A673 (cell line): ENCODE data around the gene CDK4. TPM values are rescaled to one million over a fixed set of nuclear protein-coding genes. Genes with fewer than 3 reads are reported as not detected.

ENCODE experiments used
- BruUV-seq: library from RNA; stranded (reverse); fragments of 400-500 nt; replicated peaks from 2 replicates; lab custom pipeline; 2021; lab: Mats Ljungman, UMichigan
- CTCF ChIA-PET: fragments of 300-600 bp; sonication (Branson Sonifier 250); formaldehyde crosslinking; loops from one replicate; lab custom pipeline; 2022; ENCODE audit warnings: antibody characterized with exemption; lab: Charles Lee
- POLR2A ChIA-PET: fragments of 300-600 bp; sonication (Branson Sonifier 250); formaldehyde crosslinking; loops from one replicate; lab custom pipeline; 2022; ENCODE audit warnings: antibody characterized with exemption; ENCODE audit not compliant: low non-redundant PET; lab: Charles Lee
- DNase-seq: peaks from one replicate; pipeline ENCODE4 v3.0.0-alpha.2; 2015; ENCODE audit warnings: low spot score
- H3K27ac ChIP-seq: fragments of 200-600 bp; sonication (generic); 2 replicates; pipeline ENCODE4 v1.5.1; 2016; ENCODE audit warnings: mixed run types, low read depth, mild to moderate bottlenecking, mixed read lengths, antibody characterized with exemption, low read length; ENCODE audit not compliant: poor library complexity, severe bottlenecking
- H3K27me3 ChIP-seq: fragments of 200-600 bp; sonication (generic); replicated peaks from 2 replicates; pipeline ENCODE4 v1.6.1; 2017; ENCODE audit warnings: mixed run types, low read depth, mild to moderate bottlenecking, mixed read lengths, antibody characterized with exemption, low read length; ENCODE audit not compliant: insufficient read depth, poor library complexity
- H3K36me3 ChIP-seq: fragments of 200-600 bp; sonication (generic); 2 replicates; pipeline ENCODE4 v1.6.1; 2016; ENCODE audit warnings: mixed run types, mild to moderate bottlenecking, mixed read lengths, antibody characterized with exemption, low read length; ENCODE audit not compliant: insufficient read depth, poor library complexity, severe bottlenecking
- H3K4me1 ChIP-seq: fragments of 200-600 bp; sonication (generic); 2 replicates; pipeline ENCODE4 v1.6.1; 2017; ENCODE audit warnings: mixed run types, mild to moderate bottlenecking, mixed read lengths, antibody characterized with exemption, low read length; ENCODE audit not compliant: insufficient read depth, poor library complexity, severe bottlenecking
- H3K4me3 ChIP-seq: fragments of 200-600 bp; sonication (generic); 2 replicates; pipeline ENCODE4 v1.5.1; 2016; ENCODE audit warnings: low read depth, mixed run types, mild to moderate bottlenecking, mixed read lengths, low read length; ENCODE audit not compliant: poor library complexity, severe bottlenecking
- H3K9me3 ChIP-seq: fragments of 200-600 bp; sonication (generic); 2 replicates; pipeline ENCODE4 v1.6.1; 2016; ENCODE audit warnings: mixed run types, low read depth, mild to moderate bottlenecking, mixed read lengths, antibody characterized with exemption, low read length; ENCODE audit not compliant: poor library complexity, severe bottlenecking
- CTCF ChIP-seq: fragments of 300-800, 200-600 bp; sonication (generic); conservative IDR thresholded peaks from 2 replicates; pipeline ENCODE4 v1.5.1; 2017; ENCODE audit warnings: low read depth, mild to moderate bottlenecking, antibody characterized with exemption, low read length, moderate library complexity, mixed read lengths
- EZH2 ChIP-seq: fragments of 200-600 bp; sonication (generic); IDR thresholded peaks from 2 replicates; pipeline ENCODE4 v1.6.1; 2017; ENCODE audit warnings: borderline replicate concordance, low read depth, mild to moderate bottlenecking, mixed read lengths, antibody characterized with exemption, low read length; ENCODE audit not compliant: poor library complexity, severe bottlenecking
- intact Hi-C: fragments of 100-400 bp; cut with micrococcal nuclease; formaldehyde crosslinking; loops from one replicate; pipeline ENCODE4 v1.10.0; 2022; ENCODE audit not compliant: unreplicated experiment
- total RNA-seq: library from RNA; stranded (reverse); gene quantifications from 2 replicates; pipeline ENCODE4 v1.2.3, GENCODE V29; 2021

CDK4 gene
- total RNA-seq, 1 experiment from 2014 or later, result 247 TPM

GRCh38 chr12:57764662-57765002 lies 12.5 kb upstream of the CDK4 start:
- Histone ChIP-seq H3K9me3 (no peaks in the 10 kb centered on the region), H3K27ac (no peak overlapping the region), H3K27me3 (peaks cover 30% of the 10 kb centered on the region), H3K4me1 (peaks cover 31% of the 10 kb centered on the region), H3K36me3 (peaks cover 6% of the 10 kb centered on the region), H3K4me3 (peak overlapping the region; percentile 40)
- no TSS peak for BruUV-seq
- POLR2A ChIA-PET, result interaction anchor here (0.6 kb wide), 1 partner anchor 23 kb away, joined by 3 read pairs; no protein-coding TSS in a partner anchor
- no peak for TF ChIP-seq CTCF
- TF ChIP-seq EZH2, result no peak
- CTCF ChIA-PET, result no interaction called here
- intact Hi-C loops, result no loop called here
- DNase-seq, result no peak

GRCh38 chr12:57763881-57764661 lies 12.0 kb upstream of the CDK4 start:
- no peak for DNase-seq
- Histone ChIP-seq H3K36me3 (peaks cover 2% of the 10 kb centered on the region), H3K9me3 (no peaks in the 10 kb centered on the region), H3K27ac (no peak overlapping the region), H3K4me3 (no peak overlapping the region), H3K27me3 (peaks cover 30% of the 10 kb centered on the region), H3K4me1 (peaks cover 31% of the 10 kb centered on the region)
- CTCF ChIA-PET, result no interaction called here
- intact Hi-C loops, result no loop called here
- BruUV-seq, result no TSS peak
- POLR2A ChIA-PET, result interaction anchor here (0.6 kb wide), 1 partner anchor 23 kb away, joined by 3 read pairs; no protein-coding TSS in a partner anchor
- TF ChIP-seq EZH2, result no peak
- TF ChIP-seq CTCF, result no peak

GRCh38 chr12:57762463-57762862 lies 10.4 kb upstream of the CDK4 start:
- H3K4me3 ChIP-seq, result no peak overlapping the region
- intact Hi-C loops, result no loop called here
- no peak for DNase-seq
- TF ChIP-seq EZH2, result no peak
- no peak for TF ChIP-seq CTCF
- POLR2A ChIA-PET, result no interaction called here
- H3K36me3 ChIP-seq, result peaks cover 6% of the 10 kb centered on the region
- H3K27ac ChIP-seq, result no peak overlapping the region
- H3K9me3 ChIP-seq, result no peaks in the 10 kb centered on the region
- peaks cover 30% of the 10 kb centered on the region for H3K27me3 ChIP-seq
- CTCF ChIA-PET, result no interaction called here
- H3K4me1 ChIP-seq, result peaks cover 28% of the 10 kb centered on the region
- no TSS peak for BruUV-seq
